Brain microvascular endothelial cell (primary cell): ENCODE results near the gene YWHAH.

Experiments used
- DNase-seq: peaks from one replicate; pipeline ENCODE4 v3.0.0-alpha.2; 2020
- H3K27ac ChIP-seq: fragments of 250-450 bp; sonication (Bioruptor Pico); 2 replicates; pipeline ENCODE4 v1.5.1; 2020; ENCODE audit warnings: mild to moderate bottlenecking, moderate library complexity
- H3K27me3 ChIP-seq: fragments of 250-450 bp; sonication (Bioruptor Pico); replicated peaks from 2 replicates; pipeline ENCODE4 v1.5.1; 2020; ENCODE audit warnings: mild to moderate bottlenecking
- H3K36me3 ChIP-seq: fragments of 250-450 bp; sonication (Bioruptor Pico); replicated peaks from 2 replicates; pipeline ENCODE4 v1.5.1; 2020; ENCODE audit warnings: mild to moderate bottlenecking
- H3K4me3 ChIP-seq: 2 replicates; pipeline ENCODE4 v1.5.1; 2011; ENCODE audit warnings: low read depth, mild to moderate bottlenecking, control low read depth, low read length, moderate library complexity
- in situ Hi-C: cut with HindIII; loops from 2 replicates; pipeline ENCODE4 v1.10.0; 2017; ENCODE audit warnings: low sequenced_read_pairs, low pct_ligation_motif_present
- TF ChIP-seq, protein P1 (sequence below): IDR thresholded peaks from 2 replicates; pipeline ENCODE4 v1.5.1; 2011; ENCODE audit warnings: low read depth, mild to moderate bottlenecking, moderate library complexity, low read length, control low read depth, inconsistent platforms; ENCODE audit errors: missing control alignments

The YWHAH gene

DNA sequence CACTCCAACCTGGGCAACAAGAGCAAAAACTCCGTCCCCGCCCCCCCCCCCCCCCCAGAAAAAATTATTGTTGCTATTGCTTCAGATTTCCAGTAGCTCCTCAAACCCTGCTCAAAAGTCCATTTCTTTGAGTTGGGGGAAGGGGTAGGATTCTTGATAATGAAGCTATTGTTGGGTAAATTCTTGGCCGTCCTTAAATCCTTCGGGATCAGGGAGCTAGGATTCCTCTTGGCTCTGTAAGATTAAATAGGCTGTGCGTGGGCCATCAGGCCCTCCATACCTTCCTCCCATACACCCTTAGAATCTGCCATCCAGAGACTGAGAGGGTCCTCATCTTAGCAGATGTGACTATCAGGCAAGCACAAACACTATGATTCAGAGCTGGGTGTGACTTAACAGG lies 16.4 kb downstream of the YWHAH start:
- peaks cover 21% of the 10 kb centered on the region for H3K36me3 ChIP-seq
- H3K27ac ChIP-seq, result no peak overlapping the region
- in situ Hi-C loops, result no loop called here
- no peak for DNase-seq
- no peak overlapping the region for H3K4me3 ChIP-seq
- TF ChIP-seq, protein P1, sequence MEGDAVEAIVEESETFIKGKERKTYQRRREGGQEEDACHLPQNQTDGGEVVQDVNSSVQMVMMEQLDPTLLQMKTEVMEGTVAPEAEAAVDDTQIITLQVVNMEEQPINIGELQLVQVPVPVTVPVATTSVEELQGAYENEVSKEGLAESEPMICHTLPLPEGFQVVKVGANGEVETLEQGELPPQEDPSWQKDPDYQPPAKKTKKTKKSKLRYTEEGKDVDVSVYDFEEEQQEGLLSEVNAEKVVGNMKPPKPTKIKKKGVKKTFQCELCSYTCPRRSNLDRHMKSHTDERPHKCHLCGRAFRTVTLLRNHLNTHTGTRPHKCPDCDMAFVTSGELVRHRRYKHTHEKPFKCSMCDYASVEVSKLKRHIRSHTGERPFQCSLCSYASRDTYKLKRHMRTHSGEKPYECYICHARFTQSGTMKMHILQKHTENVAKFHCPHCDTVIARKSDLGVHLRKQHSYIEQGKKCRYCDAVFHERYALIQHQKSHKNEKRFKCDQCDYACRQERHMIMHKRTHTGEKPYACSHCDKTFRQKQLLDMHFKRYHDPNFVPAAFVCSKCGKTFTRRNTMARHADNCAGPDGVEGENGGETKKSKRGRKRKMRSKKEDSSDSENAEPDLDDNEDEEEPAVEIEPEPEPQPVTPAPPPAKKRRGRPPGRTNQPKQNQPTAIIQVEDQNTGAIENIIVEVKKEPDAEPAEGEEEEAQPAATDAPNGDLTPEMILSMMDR, result no peak
- H3K27me3 ChIP-seq, result no peaks in the 10 kb centered on the region

DNA sequence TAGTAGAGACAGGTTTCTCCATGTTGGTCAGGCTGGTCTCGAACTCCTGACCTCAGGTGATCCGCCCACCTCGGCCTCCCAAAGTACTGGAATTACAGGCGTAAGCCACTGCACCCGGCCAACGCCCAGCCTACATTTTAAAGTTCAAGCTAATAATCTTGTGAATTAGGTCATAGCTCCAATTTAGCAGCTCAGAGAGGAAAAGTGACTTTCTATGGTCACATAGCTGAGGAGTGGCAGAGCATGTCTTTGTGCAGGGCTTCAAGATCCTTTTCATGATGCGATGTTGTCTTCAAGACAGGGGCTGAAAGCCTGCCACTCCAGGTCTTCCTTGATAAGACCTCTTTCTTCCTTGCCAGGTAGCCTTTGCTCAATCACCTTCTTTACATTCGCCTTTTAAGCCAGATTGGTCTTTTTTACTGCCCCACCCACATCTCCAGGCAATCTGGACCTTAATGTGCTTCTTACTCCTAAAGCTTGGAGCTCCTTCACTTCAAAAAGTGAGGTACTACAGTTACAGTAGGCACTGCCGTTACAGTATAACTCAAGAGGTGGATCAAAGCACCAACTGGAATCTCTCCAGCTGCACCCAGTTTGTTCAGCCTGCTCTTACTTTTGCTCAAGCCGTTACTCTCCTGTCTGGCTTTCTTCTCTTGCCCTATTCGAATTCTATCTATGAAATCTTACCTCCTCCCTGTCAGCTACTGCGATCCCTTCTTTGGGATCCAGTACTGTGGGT lies 18.2 kb downstream of the YWHAH start:
- no peaks in the 10 kb centered on the region for H3K27me3 ChIP-seq

DNA sequence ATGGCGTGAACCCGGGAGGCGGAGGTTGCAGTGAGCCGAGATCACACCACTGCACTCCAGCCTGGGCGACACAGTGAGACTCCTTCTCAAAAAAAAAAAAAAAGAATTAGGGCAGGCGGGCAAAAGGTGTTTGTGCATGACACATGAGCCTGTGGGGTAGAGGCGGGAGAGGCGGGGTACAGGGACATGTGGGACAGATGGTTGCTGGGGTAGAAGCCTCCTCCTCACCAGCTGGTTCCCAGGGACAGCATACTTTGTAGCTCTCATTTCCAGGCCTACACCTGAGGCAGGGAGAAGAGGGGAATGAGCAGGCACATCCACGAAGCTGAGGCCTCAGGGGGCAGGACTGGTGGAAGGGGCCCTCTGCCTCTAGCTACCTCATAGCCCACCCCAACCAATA lies 23.7 kb downstream of the YWHAH start:
- in situ Hi-C loops, result no loop called here
- TF ChIP-seq, protein P1, result no peak
- DNase-seq, result no peak
- no peaks in the 10 kb centered on the region for H3K36me3 ChIP-seq
- no peak overlapping the region for H3K4me3 ChIP-seq
- no peak overlapping the region for H3K27ac ChIP-seq
- H3K27me3 ChIP-seq, result no peaks in the 10 kb centered on the region

More for the DNA sequence above, 18.2 kb downstream of the YWHAH start:
- DNase-seq, result no peak
- TF ChIP-seq, protein P1, result no peak
- in situ Hi-C loops, result no loop called here
- Histone ChIP-seq H3K36me3 (peaks cover 4% of the 10 kb centered on the region), H3K27ac (no peak overlapping the region), H3K4me3 (no peak overlapping the region)

DNA sequence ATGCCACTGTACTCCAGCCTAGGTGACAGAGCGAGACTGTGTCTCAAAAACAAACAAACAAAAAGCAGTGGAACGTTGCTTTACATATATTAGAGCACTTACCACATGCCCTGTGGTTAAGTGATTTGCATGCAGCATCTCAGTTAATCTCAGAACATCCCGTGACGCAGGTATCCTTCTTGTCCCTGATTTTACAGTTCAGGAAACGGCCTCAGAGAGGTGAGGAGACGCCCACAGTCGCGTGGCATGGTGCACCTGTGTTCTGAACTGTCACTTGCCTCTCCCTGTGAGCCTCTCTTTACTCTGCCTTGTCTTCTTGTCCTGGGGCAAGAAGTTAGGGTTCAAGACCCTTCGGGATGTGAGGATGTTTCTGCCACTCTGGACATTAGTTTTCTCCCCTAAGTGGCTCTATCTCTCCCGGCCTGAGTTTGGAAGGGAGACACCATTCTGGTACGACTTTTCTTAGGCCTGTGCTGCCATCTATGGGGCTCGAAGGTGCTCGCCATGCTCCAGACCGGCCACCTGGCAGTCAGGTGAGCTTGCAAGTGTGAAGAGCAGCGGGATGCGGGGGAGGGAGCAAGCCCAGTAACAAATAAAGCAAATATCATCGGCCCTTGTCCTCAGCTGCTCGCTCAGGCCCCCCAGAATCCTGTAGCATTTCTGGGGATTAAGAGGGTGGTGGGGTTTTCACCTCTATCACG lies 25.6 kb downstream of the YWHAH start:
- H3K4me3 ChIP-seq, result peak overlapping the region; percentile 49
- H3K27me3 ChIP-seq, result no peaks in the 10 kb centered on the region
- TF ChIP-seq, protein P1, result peak; percentile 78
- in situ Hi-C loops, result no loop called here
- peak; percentile 49 for DNase-seq
- no peaks in the 10 kb centered on the region for H3K36me3 ChIP-seq
- H3K27ac ChIP-seq, result no peak overlapping the region

DNA sequence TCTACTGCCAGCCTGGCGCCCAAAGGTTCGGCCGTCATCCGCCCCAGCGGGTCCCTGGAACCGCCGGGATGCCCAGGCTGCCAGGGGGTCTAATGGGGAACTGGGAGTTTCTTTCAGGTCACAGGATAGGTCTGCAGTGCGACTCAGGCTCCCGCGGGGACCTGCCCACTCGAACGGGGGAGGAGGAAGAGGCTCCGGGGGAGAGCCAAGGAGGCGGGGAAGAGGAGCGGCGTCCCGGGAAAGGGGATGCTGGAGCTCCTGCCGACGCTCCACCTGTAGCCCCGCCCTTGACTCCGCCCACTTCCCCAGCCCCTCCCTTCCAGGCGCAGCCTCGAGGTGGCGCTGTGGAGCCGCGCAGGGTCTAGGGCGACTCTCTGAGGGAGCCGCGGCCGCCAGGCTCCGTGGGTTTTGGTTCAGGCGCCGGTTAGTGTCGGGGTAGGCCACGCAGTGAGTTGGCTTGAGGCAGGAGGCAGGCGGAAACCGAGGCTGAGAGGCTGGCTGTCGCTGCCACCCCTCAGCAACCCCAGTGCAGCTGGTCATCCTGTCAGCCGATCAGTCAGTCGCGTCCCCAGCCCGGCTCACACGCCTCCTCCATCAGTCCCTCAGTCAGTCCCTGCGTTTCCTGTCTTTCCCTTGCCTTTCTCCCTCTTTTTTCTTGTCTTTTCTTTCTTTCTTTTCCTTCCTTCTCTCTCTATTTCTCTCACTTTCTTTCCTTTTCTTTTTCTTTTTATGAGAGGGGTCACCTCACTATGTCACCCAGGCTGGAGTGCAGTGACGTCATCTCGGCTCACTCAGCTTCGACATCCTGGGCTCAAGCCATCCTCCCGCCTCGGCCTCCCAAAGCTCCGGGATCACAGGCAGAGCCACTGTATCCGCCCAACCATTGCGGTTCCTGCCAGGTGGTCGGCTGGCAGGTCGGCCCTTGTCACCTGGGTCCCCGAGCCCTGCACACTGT lies 26.4 kb downstream of the YWHAH start:
- peak; percentile 59 for DNase-seq
- Histone ChIP-seq H3K27me3 (no peaks in the 10 kb centered on the region), H3K27ac (no peak overlapping the region), H3K4me3 (peak overlapping the region; percentile 49), H3K36me3 (no peaks in the 10 kb centered on the region)
- in situ Hi-C loops, result no loop called here
- TF ChIP-seq, protein P1, result peak; percentile 98
